ENCODE results near the gene OR5B21.

OR5B21 gene

GRCh38 chr11:58490827-58491226 is 17.1 kb downstream of the OR5B21 start:
- DNase-seq = no peak

GRCh38 chr11:58487170-58487569 is 20.7 kb downstream of the OR5B21 start:
- DNase-seq = no peak

GRCh38 chr11:58485961-58486360 is 21.9 kb downstream of the OR5B21 start:
- no peak for DNase-seq

GRCh38 chr11:58471892-58472291 is 36.0 kb downstream of the OR5B21 start:
- DNase-seq = no peak

- DNase-seq = no peak
These were observed 41.6 kb downstream of the OR5B21 start for GRCh38 chr11:58466293-58466692.

GRCh38 chr11:58465690-58466089 is 42.2 kb downstream of the OR5B21 start:
- DNase-seq = no peak

Measured in stimulated activated CD4-positive, alpha-beta T cell treated with anti-CD3 and anti-CD28 coated beads, Interleukin-2, amount 100 ng/mL, for 48 hours (primary cell).